Measurements from ENCODE around the gene MPP2. TPM values are rescaled to one million over a fixed set of nuclear protein-coding genes. Genes with fewer than 3 reads are reported as not detected.
A peak's percentile ranks its signal among the peaks of the same experiment; 100 is the strongest.

MPP2 gene
- total RNA-seq, 1 experiment from 2014 or later = 2.6 TPM

DNA sequence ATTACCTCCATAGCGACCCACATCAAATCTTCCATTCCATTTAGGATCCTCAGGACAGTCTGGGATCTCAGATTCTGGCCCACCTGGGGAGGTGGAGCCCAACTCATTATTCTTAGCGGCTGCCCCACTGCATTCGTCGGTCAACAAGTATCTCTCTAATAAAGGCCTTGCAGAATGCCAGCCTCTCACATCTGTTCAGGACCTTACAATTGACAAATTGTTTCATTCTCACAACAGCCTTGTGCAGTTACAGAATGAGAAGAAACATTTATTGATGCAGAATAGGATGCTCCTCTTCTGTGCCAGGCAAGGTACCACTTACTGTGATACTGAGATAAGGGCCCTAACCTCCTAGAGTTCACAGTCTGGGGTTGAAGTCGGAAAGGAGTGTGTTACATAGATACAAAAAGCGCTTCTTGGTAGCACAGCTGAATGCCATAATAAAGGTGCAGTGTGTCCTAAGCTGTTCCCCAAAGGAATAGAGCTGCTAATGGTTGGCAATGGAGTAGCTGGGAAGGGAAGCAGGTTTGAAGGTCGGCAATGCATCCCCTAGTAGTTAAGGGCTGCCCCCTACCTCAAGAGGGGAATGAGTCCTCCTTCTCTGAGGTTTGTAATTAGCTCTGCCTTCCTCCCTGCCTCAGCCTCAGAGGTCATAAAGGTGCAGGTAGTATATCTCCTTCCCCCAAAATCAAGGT, 2.3 kb upstream of the MPP2 start:
- no peaks in the 10 kb centered on the region for H3K36me3 ChIP-seq (ENCODE audit: insufficient read depth, low read length, poor library complexity, severe bottlenecking)
- H3K27ac ChIP-seq (ENCODE audit: low read depth, low read length, poor library complexity, severe bottlenecking) = no peak overlapping the region
- ChIA-PET CTCF (interaction anchor here (0.7 kb wide), 1 partner anchor 228 kb away, joined by 3 read pairs; no protein-coding TSS in a partner anchor), POLR2A (ENCODE audit: low non-redundant PET) (no interaction called here)
- no TSS peak for BruUV-seq (replicated peaks)
- no peak for DNase-seq (ENCODE audit: low spot score)
- no peaks in the 10 kb centered on the region for H3K27me3 ChIP-seq (replicated peaks; ENCODE audit: insufficient read depth, low read depth, low read length, poor library complexity)
- TF ChIP-seq EZH2 (IDR thresholded peaks at IDR 0.05; ENCODE audit: borderline replicate concordance, low read depth, low read length, poor library complexity, severe bottlenecking) = no peak
- TF ChIP-seq, protein P1, sequence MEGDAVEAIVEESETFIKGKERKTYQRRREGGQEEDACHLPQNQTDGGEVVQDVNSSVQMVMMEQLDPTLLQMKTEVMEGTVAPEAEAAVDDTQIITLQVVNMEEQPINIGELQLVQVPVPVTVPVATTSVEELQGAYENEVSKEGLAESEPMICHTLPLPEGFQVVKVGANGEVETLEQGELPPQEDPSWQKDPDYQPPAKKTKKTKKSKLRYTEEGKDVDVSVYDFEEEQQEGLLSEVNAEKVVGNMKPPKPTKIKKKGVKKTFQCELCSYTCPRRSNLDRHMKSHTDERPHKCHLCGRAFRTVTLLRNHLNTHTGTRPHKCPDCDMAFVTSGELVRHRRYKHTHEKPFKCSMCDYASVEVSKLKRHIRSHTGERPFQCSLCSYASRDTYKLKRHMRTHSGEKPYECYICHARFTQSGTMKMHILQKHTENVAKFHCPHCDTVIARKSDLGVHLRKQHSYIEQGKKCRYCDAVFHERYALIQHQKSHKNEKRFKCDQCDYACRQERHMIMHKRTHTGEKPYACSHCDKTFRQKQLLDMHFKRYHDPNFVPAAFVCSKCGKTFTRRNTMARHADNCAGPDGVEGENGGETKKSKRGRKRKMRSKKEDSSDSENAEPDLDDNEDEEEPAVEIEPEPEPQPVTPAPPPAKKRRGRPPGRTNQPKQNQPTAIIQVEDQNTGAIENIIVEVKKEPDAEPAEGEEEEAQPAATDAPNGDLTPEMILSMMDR (conservative IDR thresholded peaks at IDR 0.05; ENCODE audit: low read depth, low read length) = no peak
- intact Hi-C loops (cut with micrococcal nuclease; ENCODE audit: unreplicated experiment) = no loop called here
- H3K9me3 ChIP-seq (ENCODE audit: low read depth, low read length, poor library complexity, severe bottlenecking) = no peaks in the 10 kb centered on the region
- H3K4me1 ChIP-seq (ENCODE audit: insufficient read depth, low read length, poor library complexity, severe bottlenecking) = peaks cover 4% of the 10 kb centered on the region
- no peak overlapping the region for H3K4me3 ChIP-seq (ENCODE audit: low read depth, low read length, poor library complexity, severe bottlenecking)

DNA sequence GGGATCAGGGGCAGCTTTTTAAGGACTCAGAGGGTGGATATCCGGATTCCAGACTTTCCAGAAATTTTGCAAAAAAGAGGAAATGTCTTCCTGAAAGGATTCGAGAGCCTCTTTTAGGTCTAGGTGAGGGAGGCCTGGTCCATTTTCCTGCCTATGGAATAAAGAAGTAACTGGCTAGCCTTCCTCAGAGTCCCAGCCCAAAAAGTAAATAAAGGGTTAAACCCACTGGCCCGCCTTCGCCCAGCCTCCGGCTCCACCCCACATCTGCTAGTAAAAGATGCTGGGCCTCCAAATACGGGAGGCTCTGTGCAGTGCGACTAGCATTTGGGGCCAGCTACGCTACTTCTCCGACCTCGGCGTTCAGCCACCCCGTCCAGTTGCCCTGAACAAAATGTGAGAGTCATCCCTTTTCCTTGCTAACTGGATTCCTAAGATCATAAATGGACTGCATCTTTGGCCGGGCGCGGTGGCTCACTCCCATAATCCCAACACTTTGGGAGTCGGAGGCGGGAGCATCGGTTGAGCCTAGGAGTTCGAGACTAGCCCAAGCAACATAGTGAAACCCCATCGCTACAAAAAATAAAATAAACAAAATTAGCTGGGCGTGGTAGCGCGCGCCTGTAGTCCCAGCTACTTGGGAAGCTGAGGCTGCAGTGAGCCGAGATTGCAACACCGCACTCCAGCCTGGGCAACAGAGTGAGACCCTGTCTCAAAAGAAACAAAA, 824 bp upstream of the MPP2 start:
- Histone ChIP-seq H3K36me3 (ENCODE audit: insufficient read depth, low read length, poor library complexity, severe bottlenecking) (no peaks in the 10 kb centered on the region), H3K4me1 (ENCODE audit: insufficient read depth, low read length, poor library complexity, severe bottlenecking) (peaks cover 4% of the 10 kb centered on the region), H3K9me3 (ENCODE audit: low read depth, low read length, poor library complexity, severe bottlenecking) (no peaks in the 10 kb centered on the region), H3K27me3 (replicated peaks; ENCODE audit: insufficient read depth, low read depth, low read length, poor library complexity) (no peaks in the 10 kb centered on the region), H3K4me3 (ENCODE audit: low read depth, low read length, poor library complexity, severe bottlenecking) (peak overlapping the region; percentile 55), H3K27ac (ENCODE audit: low read depth, low read length, poor library complexity, severe bottlenecking) (no peak overlapping the region)
- TF ChIP-seq, protein P1 (conservative IDR thresholded peaks at IDR 0.05; ENCODE audit: low read depth, low read length) = no peak
- TF ChIP-seq EZH2 (IDR thresholded peaks at IDR 0.05; ENCODE audit: borderline replicate concordance, low read depth, low read length, poor library complexity, severe bottlenecking) = no peak
- BruUV-seq (replicated peaks) = no TSS peak
- ChIA-PET CTCF (no interaction called here), POLR2A (ENCODE audit: low non-redundant PET) (no interaction called here)
- peak; percentile 68 for DNase-seq (ENCODE audit: low spot score)
- intact Hi-C loops (cut with micrococcal nuclease; ENCODE audit: unreplicated experiment) = no loop called here

DNA sequence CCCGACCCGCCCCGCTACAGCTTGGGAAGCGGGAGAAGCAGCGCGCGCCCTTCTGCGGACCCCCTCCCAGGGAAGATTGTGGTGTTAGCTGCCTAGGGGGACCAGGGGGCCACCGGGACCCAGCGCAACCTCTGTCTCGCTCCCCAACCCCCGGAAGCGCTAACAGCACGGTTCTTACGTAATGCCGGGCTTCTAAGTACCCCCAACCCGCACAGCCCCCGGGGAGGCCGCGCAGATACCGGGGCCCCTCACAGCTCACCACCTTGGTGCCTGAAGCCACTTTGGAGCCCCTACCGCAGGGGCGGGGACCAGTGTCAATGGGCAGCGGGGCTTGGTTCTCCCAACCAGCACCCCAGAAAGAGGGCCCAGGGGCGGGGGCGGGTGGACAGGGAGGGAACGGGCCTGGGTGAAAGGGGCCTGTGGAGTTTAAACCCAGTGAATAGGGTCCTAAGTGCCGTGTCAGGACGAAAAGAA, 348 bp downstream of the MPP2 start:
- POLR2A ChIA-PET (ENCODE audit: low non-redundant PET) = no interaction called here
- DNase-seq (ENCODE audit: low spot score) = no peak
- peaks cover 4% of the 10 kb centered on the region for H3K4me1 ChIP-seq (ENCODE audit: insufficient read depth, low read length, poor library complexity, severe bottlenecking)
- intact Hi-C loops (cut with micrococcal nuclease; ENCODE audit: unreplicated experiment) = no loop called here
- no TSS peak for BruUV-seq (replicated peaks)
- TF ChIP-seq EZH2 (IDR thresholded peaks at IDR 0.05; ENCODE audit: borderline replicate concordance, low read depth, low read length, poor library complexity, severe bottlenecking) = no peak
- TF ChIP-seq, protein P1 (conservative IDR thresholded peaks at IDR 0.05; ENCODE audit: low read depth, low read length) = no peak
- H3K27me3 ChIP-seq (replicated peaks; ENCODE audit: insufficient read depth, low read depth, low read length, poor library complexity) = no peaks in the 10 kb centered on the region
- H3K4me3 ChIP-seq (ENCODE audit: low read depth, low read length, poor library complexity, severe bottlenecking) = peak overlapping the region; percentile 55
- no peaks in the 10 kb centered on the region for H3K9me3 ChIP-seq (ENCODE audit: low read depth, low read length, poor library complexity, severe bottlenecking)
- H3K27ac ChIP-seq (ENCODE audit: low read depth, low read length, poor library complexity, severe bottlenecking) = no peak overlapping the region
- CTCF ChIA-PET = interaction anchor here (0.6 kb wide), 1 partner anchor 47 kb away, joined by 5 read pairs; no protein-coding TSS in a partner anchor
- H3K36me3 ChIP-seq (ENCODE audit: insufficient read depth, low read length, poor library complexity, severe bottlenecking) = no peaks in the 10 kb centered on the region
